GM10248 (cell line): Measurements from ENCODE around the gene GSE1.

ENCODE experiments used
- CTCF ChIA-PET: fragments of 300-600 bp; sonication (Branson Sonifier 250); formaldehyde crosslinking; extraction: SDS; loops from one replicate; lab custom pipeline; 2021; ENCODE audit warnings: antibody characterized with exemption; lab: Yijun Ruan, JAX
- POLR2A ChIA-PET: fragments of 350-650 bp; sonication (Branson Sonifier 250); formaldehyde crosslinking; extraction: SDS; loops from one replicate; lab custom pipeline; 2020; ENCODE audit warnings: antibody characterized with exemption; lab: Yijun Ruan, JAX
- DNase-seq: peaks from one replicate; pipeline ENCODE4 v3.0.0; 2012; ENCODE audit errors: extremely low spot score
- TF ChIP-seq, protein P1 (sequence below): IDR thresholded peaks from 2 replicates; pipeline ENCODE4 v1.5.1; 2012; ENCODE audit warnings: mild to moderate bottlenecking, low read depth; ENCODE audit errors: extremely low read depth, missing control alignments, control extremely low read depth

The GSE1 gene

GRCh38 chr16:85667261-85667660, 54.1 kb downstream of the GSE1 start:
- TF ChIP-seq, protein P1, sequence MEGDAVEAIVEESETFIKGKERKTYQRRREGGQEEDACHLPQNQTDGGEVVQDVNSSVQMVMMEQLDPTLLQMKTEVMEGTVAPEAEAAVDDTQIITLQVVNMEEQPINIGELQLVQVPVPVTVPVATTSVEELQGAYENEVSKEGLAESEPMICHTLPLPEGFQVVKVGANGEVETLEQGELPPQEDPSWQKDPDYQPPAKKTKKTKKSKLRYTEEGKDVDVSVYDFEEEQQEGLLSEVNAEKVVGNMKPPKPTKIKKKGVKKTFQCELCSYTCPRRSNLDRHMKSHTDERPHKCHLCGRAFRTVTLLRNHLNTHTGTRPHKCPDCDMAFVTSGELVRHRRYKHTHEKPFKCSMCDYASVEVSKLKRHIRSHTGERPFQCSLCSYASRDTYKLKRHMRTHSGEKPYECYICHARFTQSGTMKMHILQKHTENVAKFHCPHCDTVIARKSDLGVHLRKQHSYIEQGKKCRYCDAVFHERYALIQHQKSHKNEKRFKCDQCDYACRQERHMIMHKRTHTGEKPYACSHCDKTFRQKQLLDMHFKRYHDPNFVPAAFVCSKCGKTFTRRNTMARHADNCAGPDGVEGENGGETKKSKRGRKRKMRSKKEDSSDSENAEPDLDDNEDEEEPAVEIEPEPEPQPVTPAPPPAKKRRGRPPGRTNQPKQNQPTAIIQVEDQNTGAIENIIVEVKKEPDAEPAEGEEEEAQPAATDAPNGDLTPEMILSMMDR: no peak
- CTCF ChIA-PET: interaction anchor here (0.7 to 1.7 kb wide), 2 partner anchors 9 to 51 kb away, joined by 3 to 6 read pairs; no protein-coding TSS in a partner anchor
- POLR2A ChIA-PET: no interaction called here
- DNase-seq: no peak

- DNase-seq: no peak
- POLR2A ChIA-PET: no interaction called here
- CTCF ChIA-PET: interaction anchor here (0.7 to 1.7 kb wide), 3 partner anchors 10 to 52 kb away, joined by 3 to 6 read pairs (median 3); no protein-coding TSS in a partner anchor
- TF ChIP-seq, protein P1: no peak
Observed at GRCh38 chr16:85667841-85668413, 54.8 kb downstream of the GSE1 start.

DNA sequence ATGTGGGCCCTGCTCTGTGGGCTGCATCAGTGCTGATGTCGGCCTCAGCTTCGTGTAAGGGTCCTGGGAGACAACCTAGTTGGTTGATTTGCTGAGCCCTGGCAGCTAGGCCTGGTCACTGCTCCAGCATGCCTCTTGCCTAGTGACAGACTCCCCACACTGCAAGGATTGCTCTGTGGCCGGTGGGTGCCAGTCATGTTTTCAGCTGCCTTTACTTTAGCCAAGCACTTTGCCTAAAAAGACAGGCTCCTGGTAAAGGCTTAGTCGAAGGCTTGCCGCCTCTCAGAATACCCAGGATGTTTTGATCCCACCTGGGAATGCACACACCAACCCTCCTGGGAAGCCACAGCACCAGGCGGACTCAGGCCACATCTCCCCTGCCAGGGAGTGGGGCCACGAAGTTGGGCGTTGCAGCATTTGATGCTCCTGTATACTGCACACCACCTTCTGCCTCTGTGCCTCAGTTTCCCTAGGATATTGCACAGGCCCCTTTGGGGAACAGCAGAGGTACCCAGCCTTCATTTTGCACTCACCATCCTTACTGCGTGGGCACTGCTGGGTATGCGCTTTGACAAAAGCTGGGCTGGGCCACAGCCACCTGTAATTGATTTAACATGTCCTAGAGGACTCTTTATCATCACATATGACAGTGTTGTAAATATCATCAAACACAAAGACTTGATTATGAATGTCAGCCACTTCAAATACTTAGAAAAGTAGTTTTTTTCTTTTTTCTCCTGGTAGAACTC, 55.7 kb downstream of the GSE1 start:
- no peak for DNase-seq
- POLR2A ChIA-PET: no interaction called here
- CTCF ChIA-PET: interaction anchor here (1.5 kb wide), 1 partner anchor 12 kb away, joined by 3 read pairs; no protein-coding TSS in a partner anchor
- TF ChIP-seq, protein P1: no peak

GRCh38 chr16:85670840-85671239, 57.7 kb downstream of the GSE1 start:
- CTCF ChIA-PET: no interaction called here
- TF ChIP-seq, protein P1: no peak
- no peak for DNase-seq
- POLR2A ChIA-PET: no interaction called here

DNA sequence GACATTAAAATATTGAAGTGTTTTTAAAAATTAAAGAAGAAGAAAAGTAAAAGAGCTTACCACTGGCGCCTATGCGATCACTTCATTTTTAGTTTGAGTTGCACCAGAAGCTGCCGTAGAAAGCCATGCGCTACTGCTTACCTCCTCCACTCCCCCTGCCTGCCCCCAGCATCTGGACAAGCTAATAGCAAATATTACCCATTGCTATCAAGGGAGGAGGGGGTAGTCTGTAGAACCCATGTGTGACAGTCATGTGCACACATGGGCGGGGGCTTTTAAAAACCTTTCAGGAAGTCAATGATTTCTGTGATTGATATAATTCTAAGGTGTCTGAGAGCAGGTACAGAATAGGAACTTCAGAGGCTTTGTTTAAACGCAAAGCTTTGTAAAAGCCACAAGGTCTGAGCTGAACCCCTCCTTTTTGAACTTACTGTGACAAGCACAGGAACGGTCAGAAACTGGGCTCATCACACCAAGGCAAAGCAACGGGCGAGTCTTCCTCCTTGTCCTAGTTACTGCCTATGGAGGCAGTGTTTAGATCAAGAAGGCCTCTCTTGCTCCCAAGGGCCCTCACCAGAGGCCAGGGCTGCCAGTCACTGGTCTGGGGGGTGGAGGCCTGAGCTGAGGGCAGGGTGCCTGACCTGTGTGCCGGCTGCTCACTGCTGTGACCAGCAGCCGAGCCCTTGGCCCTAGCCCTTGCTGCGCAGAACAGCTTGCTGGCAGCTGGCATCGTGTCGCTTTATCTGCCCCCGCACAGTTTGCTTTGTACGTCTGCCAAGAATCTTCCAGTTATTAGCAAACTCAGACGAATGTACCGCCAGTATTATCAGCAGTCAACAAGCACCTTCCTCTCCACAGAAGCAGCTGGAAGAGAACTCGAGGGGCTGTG, 60.7 kb downstream of the GSE1 start:
- POLR2A ChIA-PET: no interaction called here
- CTCF ChIA-PET: interaction anchor here (0.7 to 6.0 kb wide), 10 partner anchors 12 to 86 kb away, joined by 3 to 28 read pairs (median 4); no protein-coding TSS in a partner anchor
- TF ChIP-seq, protein P1: no peak
- no peak for DNase-seq

DNA sequence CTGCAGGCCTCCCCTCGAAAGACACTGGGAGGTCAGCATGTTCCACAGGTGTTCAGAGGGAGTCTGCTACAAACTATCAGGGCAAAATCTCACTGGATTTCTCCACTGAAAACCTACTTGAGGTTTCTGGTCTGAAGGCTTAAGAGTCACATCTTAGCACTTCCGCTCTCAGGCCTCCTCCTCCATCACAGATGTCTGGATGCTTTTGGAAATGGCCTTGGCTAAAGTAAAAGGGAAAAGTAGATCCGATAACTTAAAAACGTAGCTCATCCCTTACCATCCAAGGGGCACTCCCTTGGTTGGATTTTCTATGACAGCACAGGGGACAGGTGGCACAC, 61.3 kb downstream of the GSE1 start:
- POLR2A ChIA-PET: no interaction called here
- DNase-seq: no peak
- TF ChIP-seq, protein P1: no peak
- CTCF ChIA-PET: interaction anchor here (0.7 to 6.0 kb wide), 10 partner anchors 11 to 85 kb away, joined by 3 to 28 read pairs (median 6); no protein-coding TSS in a partner anchor
